Subcutaneous adipose tissue (tissue), 4 donors: ENCODE results near the gene ASAP2. TPM values are rescaled to one million over a fixed set of nuclear protein-coding genes. Genes with fewer than 3 reads are reported as not detected.

Experiments used
- CTCF ChIP-seq: fragments of 450-650 bp; IDR thresholded peaks from one replicate; pipeline ENCODE4 v1.5.1; 2016; ENCODE audit warnings: low read depth, mild to moderate bottlenecking, control low read depth, antibody characterized with exemption, moderate library complexity
- total RNA-seq, 4 donors: library from RNA; depleted of rRNA; stranded (reverse); fragments of >200 nt; gene quantifications; one replicate each; pipeline ENCODE4 v1.1.0, GENCODE V29; 2016

Gene ASAP2
- total RNA-seq, 4 donors from 2014 or later = 25.2 to 44.3 (median 33.8) TPM

GRCh38 chr2:9365498-9366019 is 158.9 kb downstream of the ASAP2 start:
- TF ChIP-seq CTCF = no peak

GRCh38 chr2:9366026-9366425 is 159.4 kb downstream of the ASAP2 start:
- TF ChIP-seq CTCF = no peak

- no peak for TF ChIP-seq CTCF
Measured at GRCh38 chr2:9370746-9371145, 164.1 kb downstream of the ASAP2 start.

- TF ChIP-seq CTCF = no peak
Measured at GRCh38 chr2:9373047-9373446, 166.4 kb downstream of the ASAP2 start.

GRCh38 chr2:9373476-9373875 is 166.9 kb downstream of the ASAP2 start:
- TF ChIP-seq CTCF = no peak

- no peak for TF ChIP-seq CTCF
Measured at GRCh38 chr2:9374071-9374730, 167.6 kb downstream of the ASAP2 start.

- TF ChIP-seq CTCF = no peak
Measured at GRCh38 chr2:9375857-9376428, 169.3 kb downstream of the ASAP2 start.
